Karpas-422 (cell line): ENCODE results near the gene CLRN1. TPM values are rescaled to one million over a fixed set of nuclear protein-coding genes. Genes with fewer than 3 reads are reported as not detected.

Experiments used
- DNase-seq: peaks from one replicate; pipeline ENCODE4 v3.0.0-alpha.2; 2015
- H2AFZ ChIP-seq: fragments of 200-600 bp; sonication (generic); 2 replicates; pipeline ENCODE4 v1.6.1; 2014; ENCODE audit warnings: antibody characterized with exemption, low read length, mixed read lengths
- H3K27ac ChIP-seq: fragments of 200-600 bp; sonication (generic); 2 replicates; pipeline ENCODE4 v1.5.1; 2014; ENCODE audit warnings: mild to moderate bottlenecking, low read length, moderate library complexity
- H3K27me3 ChIP-seq: fragments of 200-600 bp; sonication (generic); 2 replicates; pipeline ENCODE4 v1.6.1; 2014; ENCODE audit warnings: low read length, mixed read lengths
- H3K36me3 ChIP-seq: fragments of 200-600 bp; sonication (generic); 2 replicates; pipeline ENCODE4 v1.6.1; 2014; ENCODE audit warnings: low read length, mixed read lengths; ENCODE audit not compliant: insufficient read depth
- H3K4me1 ChIP-seq: fragments of 200-600 bp; sonication (generic); 2 replicates; pipeline ENCODE4 v1.6.1; 2014; ENCODE audit warnings: mild to moderate bottlenecking, low read length, mixed read lengths
- H3K4me2 ChIP-seq: fragments of 200-600 bp; sonication (generic); 2 replicates; pipeline ENCODE4 v1.6.1; 2014; ENCODE audit warnings: low read length, low read depth, mild to moderate bottlenecking; ENCODE audit not compliant: poor library complexity, severe bottlenecking
- H3K4me3 ChIP-seq: fragments of 200-600 bp; sonication (generic); 2 replicates; pipeline ENCODE4 v1.5.1; 2014; ENCODE audit warnings: mild to moderate bottlenecking, antibody characterized with exemption, low read length, mixed read lengths
- H3K79me2 ChIP-seq: fragments of 200-600 bp; sonication (generic); 2 replicates; pipeline ENCODE4 v1.6.1; 2014; ENCODE audit warnings: mild to moderate bottlenecking, low read length, mixed read lengths
- H3K9ac ChIP-seq: fragments of 200-600 bp; sonication (generic); 2 replicates; pipeline ENCODE4 v1.6.0; 2014; ENCODE audit warnings: low read length
- H3K9me2 ChIP-seq: fragments of 200-600 bp; sonication (generic), shearing (Covaris generic); replicated peaks from 2 replicates; pipeline ENCODE4 v1.6.0; 2014; ENCODE audit warnings: mild to moderate bottlenecking, low read length, moderate library complexity; ENCODE audit not compliant: insufficient read depth
- H3K9me3 ChIP-seq: fragments of 300-700, 200-600 bp; sonication (generic); 2 replicates; pipeline ENCODE4 v1.6.1; 2014; ENCODE audit warnings: low read length, mixed read lengths
- H4K20me1 ChIP-seq: fragments of 200-600 bp; sonication (generic); 2 replicates; pipeline ENCODE4 v1.6.1; 2014; ENCODE audit warnings: mild to moderate bottlenecking, antibody characterized with exemption, low read length, low read depth; ENCODE audit not compliant: insufficient read depth
- total RNA-seq: library from RNA; depleted of rRNA; stranded (reverse); fragments of >200 nt; shearing (Covaris generic); gene quantifications from 2 replicates; pipeline ENCODE4 v1.2.3, GENCODE V29; 2014; ENCODE audit warnings: low replicate concordance

The CLRN1 gene
- total RNA-seq, 1 experiment from 2014 or later, result not detected

GRCh38 chr3:150889106-150889505 lies 83.4 kb downstream of the CLRN1 start:
- Histone ChIP-seq H2AFZ (no peak overlapping the region), H3K79me2 (no peaks in the 10 kb centered on the region), H3K4me1 (no peaks in the 10 kb centered on the region), H3K4me2 (no peak overlapping the region), H3K9me2 (no peaks in the 10 kb centered on the region), H3K4me3 (no peak overlapping the region), H3K27ac (no peak overlapping the region), H4K20me1 (no peaks in the 10 kb centered on the region), H3K27me3 (no peaks in the 10 kb centered on the region), H3K9ac (no peak overlapping the region), H3K9me3 (no peaks in the 10 kb centered on the region), H3K36me3 (no peaks in the 10 kb centered on the region)
- DNase-seq, result no peak

GRCh38 chr3:150887031-150887430 lies 85.5 kb downstream of the CLRN1 start:
- H3K9me3 ChIP-seq, result no peaks in the 10 kb centered on the region
- no peaks in the 10 kb centered on the region for H4K20me1 ChIP-seq
- no peaks in the 10 kb centered on the region for H3K9me2 ChIP-seq
- H3K4me3 ChIP-seq, result no peak overlapping the region
- H2AFZ ChIP-seq, result no peak overlapping the region
- no peak overlapping the region for H3K9ac ChIP-seq
- H3K79me2 ChIP-seq, result no peaks in the 10 kb centered on the region
- no peak overlapping the region for H3K27ac ChIP-seq
- no peak for DNase-seq
- no peaks in the 10 kb centered on the region for H3K27me3 ChIP-seq
- H3K36me3 ChIP-seq, result no peaks in the 10 kb centered on the region
- H3K4me1 ChIP-seq, result no peaks in the 10 kb centered on the region
- H3K4me2 ChIP-seq, result no peak overlapping the region

GRCh38 chr3:150885535-150885934 lies 87.0 kb downstream of the CLRN1 start:
- no peaks in the 10 kb centered on the region for H3K9me2 ChIP-seq
- no peak overlapping the region for H3K4me2 ChIP-seq
- H3K27me3 ChIP-seq, result no peaks in the 10 kb centered on the region
- H3K9ac ChIP-seq, result no peak overlapping the region
- no peaks in the 10 kb centered on the region for H3K36me3 ChIP-seq
- no peak overlapping the region for H2AFZ ChIP-seq
- DNase-seq, result no peak
- no peaks in the 10 kb centered on the region for H3K9me3 ChIP-seq
- H3K27ac ChIP-seq, result no peak overlapping the region
- H3K4me3 ChIP-seq, result no peak overlapping the region
- H3K4me1 ChIP-seq, result no peaks in the 10 kb centered on the region
- H3K79me2 ChIP-seq, result no peaks in the 10 kb centered on the region
- H4K20me1 ChIP-seq, result no peaks in the 10 kb centered on the region

- Histone ChIP-seq H3K27me3 (no peaks in the 10 kb centered on the region), H4K20me1 (no peaks in the 10 kb centered on the region), H3K4me2 (no peak overlapping the region), H3K9ac (no peak overlapping the region), H3K9me3 (no peaks in the 10 kb centered on the region), H3K36me3 (no peaks in the 10 kb centered on the region), H2AFZ (no peak overlapping the region), H3K4me1 (peaks cover 12% of the 10 kb centered on the region), H3K79me2 (no peaks in the 10 kb centered on the region), H3K9me2 (no peaks in the 10 kb centered on the region), H3K4me3 (no peak overlapping the region), H3K27ac (no peak overlapping the region)
- DNase-seq, result no peak
Observed at GRCh38 chr3:150878996-150879575, 93.4 kb downstream of the CLRN1 start.

- no peaks in the 10 kb centered on the region for H3K27me3 ChIP-seq
- H3K4me2 ChIP-seq, result no peak overlapping the region
- H3K4me1 ChIP-seq, result peaks cover 12% of the 10 kb centered on the region
- H3K9ac ChIP-seq, result no peak overlapping the region
- H4K20me1 ChIP-seq, result no peaks in the 10 kb centered on the region
- H2AFZ ChIP-seq, result no peak overlapping the region
- H3K27ac ChIP-seq, result no peak overlapping the region
- H3K79me2 ChIP-seq, result no peaks in the 10 kb centered on the region
- no peak for DNase-seq
- no peaks in the 10 kb centered on the region for H3K9me3 ChIP-seq
- H3K36me3 ChIP-seq, result no peaks in the 10 kb centered on the region
- H3K9me2 ChIP-seq, result no peaks in the 10 kb centered on the region
- H3K4me3 ChIP-seq, result no peak overlapping the region
Observed at GRCh38 chr3:150878290-150878689, 94.2 kb downstream of the CLRN1 start.

- Histone ChIP-seq H3K27ac (no peak overlapping the region), H3K79me2 (no peaks in the 10 kb centered on the region), H3K4me3 (no peak overlapping the region), H3K4me1 (peaks cover 12% of the 10 kb centered on the region), H3K4me2 (no peak overlapping the region), H2AFZ (no peak overlapping the region), H3K27me3 (no peaks in the 10 kb centered on the region), H4K20me1 (no peaks in the 10 kb centered on the region), H3K9me3 (no peaks in the 10 kb centered on the region), H3K9ac (no peak overlapping the region), H3K36me3 (no peaks in the 10 kb centered on the region), H3K9me2 (no peaks in the 10 kb centered on the region)
- DNase-seq, result no peak
Observed at GRCh38 chr3:150877303-150877702, 95.2 kb downstream of the CLRN1 start.

GRCh38 chr3:150876611-150877265 lies 95.8 kb downstream of the CLRN1 start:
- no peak for DNase-seq
- Histone ChIP-seq H4K20me1 (no peaks in the 10 kb centered on the region), H2AFZ (no peak overlapping the region), H3K9me3 (no peaks in the 10 kb centered on the region), H3K4me1 (peaks cover 12% of the 10 kb centered on the region), H3K27me3 (no peaks in the 10 kb centered on the region), H3K79me2 (no peaks in the 10 kb centered on the region), H3K9ac (no peak overlapping the region), H3K36me3 (no peaks in the 10 kb centered on the region), H3K4me2 (no peak overlapping the region), H3K9me2 (no peaks in the 10 kb centered on the region), H3K27ac (no peak overlapping the region), H3K4me3 (no peak overlapping the region)
